ENCODE measurements around the gene F10.
"Not testable (repeated sequence)": the region's sequence is repeated elsewhere in the genome, so short reads cannot be mapped to it uniquely, and the experiment has no call there.

F10 gene

DNA sequence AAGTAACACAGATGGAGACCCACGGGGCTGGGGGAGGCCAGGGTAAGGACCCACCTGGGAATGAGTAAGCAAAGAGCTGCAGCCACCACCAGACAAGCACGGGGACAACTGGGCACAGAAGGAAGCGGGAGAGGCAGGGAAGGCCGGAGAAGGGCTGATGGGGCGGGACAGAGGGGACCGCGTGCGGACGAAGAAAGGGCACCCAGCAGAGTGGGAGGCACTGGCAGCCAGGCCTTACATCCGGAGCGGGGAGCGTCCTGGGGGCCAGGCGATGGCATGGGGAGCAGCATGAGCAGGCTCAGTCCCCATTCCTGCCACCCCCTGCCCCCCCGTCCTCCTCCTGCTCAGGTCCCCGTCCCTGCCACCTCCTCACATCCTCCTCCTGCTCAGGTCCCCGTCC is 38.8 kb downstream of the F10 start:
- no peak for DNase-seq (ENCODE audit: low read depth in 1 of 2, low spot score in 1 of 2)
- Histone ChIP-seq H3K27me3 (ENCODE audit: insufficient read depth, poor library complexity, severe bottlenecking) (peaks cover 14% of the 10 kb centered on the region), H3K4me3 (replicated peaks; ENCODE audit: insufficient read depth, low read length) (no peak overlapping the region), H3K27ac (replicated peaks) (no peak overlapping the region)
- TF ChIP-seq, protein P1, sequence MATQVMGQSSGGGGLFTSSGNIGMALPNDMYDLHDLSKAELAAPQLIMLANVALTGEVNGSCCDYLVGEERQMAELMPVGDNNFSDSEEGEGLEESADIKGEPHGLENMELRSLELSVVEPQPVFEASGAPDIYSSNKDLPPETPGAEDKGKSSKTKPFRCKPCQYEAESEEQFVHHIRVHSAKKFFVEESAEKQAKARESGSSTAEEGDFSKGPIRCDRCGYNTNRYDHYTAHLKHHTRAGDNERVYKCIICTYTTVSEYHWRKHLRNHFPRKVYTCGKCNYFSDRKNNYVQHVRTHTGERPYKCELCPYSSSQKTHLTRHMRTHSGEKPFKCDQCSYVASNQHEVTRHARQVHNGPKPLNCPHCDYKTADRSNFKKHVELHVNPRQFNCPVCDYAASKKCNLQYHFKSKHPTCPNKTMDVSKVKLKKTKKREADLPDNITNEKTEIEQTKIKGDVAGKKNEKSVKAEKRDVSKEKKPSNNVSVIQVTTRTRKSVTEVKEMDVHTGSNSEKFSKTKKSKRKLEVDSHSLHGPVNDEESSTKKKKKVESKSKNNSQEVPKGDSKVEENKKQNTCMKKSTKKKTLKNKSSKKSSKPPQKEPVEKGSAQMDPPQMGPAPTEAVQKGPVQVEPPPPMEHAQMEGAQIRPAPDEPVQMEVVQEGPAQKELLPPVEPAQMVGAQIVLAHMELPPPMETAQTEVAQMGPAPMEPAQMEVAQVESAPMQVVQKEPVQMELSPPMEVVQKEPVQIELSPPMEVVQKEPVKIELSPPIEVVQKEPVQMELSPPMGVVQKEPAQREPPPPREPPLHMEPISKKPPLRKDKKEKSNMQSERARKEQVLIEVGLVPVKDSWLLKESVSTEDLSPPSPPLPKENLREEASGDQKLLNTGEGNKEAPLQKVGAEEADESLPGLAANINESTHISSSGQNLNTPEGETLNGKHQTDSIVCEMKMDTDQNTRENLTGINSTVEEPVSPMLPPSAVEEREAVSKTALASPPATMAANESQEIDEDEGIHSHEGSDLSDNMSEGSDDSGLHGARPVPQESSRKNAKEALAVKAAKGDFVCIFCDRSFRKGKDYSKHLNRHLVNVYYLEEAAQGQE (IDR thresholded peaks at IDR 0.05; ENCODE audit: insufficient replicate concordance, low read depth), result no peak
- TF ChIP-seq GABPA (IDR thresholded peaks at IDR 0.05; ENCODE audit: low read depth), result no peak
- no peak for TF ChIP-seq SPI1 (IDR thresholded peaks at IDR 0.05; ENCODE audit: borderline replicate concordance, low read depth)
- TF ChIP-seq POLR2AphosphoS5 (IDR thresholded peaks at IDR 0.05; ENCODE audit: low read depth), result no peak
- TF ChIP-seq, protein P2, sequence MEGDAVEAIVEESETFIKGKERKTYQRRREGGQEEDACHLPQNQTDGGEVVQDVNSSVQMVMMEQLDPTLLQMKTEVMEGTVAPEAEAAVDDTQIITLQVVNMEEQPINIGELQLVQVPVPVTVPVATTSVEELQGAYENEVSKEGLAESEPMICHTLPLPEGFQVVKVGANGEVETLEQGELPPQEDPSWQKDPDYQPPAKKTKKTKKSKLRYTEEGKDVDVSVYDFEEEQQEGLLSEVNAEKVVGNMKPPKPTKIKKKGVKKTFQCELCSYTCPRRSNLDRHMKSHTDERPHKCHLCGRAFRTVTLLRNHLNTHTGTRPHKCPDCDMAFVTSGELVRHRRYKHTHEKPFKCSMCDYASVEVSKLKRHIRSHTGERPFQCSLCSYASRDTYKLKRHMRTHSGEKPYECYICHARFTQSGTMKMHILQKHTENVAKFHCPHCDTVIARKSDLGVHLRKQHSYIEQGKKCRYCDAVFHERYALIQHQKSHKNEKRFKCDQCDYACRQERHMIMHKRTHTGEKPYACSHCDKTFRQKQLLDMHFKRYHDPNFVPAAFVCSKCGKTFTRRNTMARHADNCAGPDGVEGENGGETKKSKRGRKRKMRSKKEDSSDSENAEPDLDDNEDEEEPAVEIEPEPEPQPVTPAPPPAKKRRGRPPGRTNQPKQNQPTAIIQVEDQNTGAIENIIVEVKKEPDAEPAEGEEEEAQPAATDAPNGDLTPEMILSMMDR (IDR thresholded peaks at IDR 0.05; ENCODE audit: insufficient read depth, low read length), result no peak

DNA sequence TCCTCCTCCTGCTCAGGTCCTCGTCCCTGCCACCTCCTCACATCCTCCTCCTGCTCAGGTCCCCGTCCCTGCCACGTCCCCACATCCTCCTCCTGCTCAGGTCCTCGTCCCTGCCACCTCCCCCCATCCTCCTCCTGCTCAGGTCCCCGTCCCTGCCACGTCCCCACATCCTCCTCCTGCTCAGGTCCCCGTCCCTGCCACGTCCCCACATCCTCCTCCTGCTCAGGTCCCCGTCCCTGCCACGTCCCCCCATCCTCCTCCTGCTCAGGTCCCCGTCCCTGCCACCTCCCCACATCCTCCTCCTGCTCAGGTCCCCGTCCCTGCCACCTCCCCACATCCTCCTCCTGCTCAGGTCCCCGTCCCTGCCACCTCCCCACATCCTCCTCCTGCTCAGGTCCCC is 39.4 kb downstream of the F10 start:
- H3K4me3 ChIP-seq (replicated peaks; ENCODE audit: insufficient read depth, low read length); DNase-seq (ENCODE audit: low read depth in 1 of 2, low spot score in 1 of 2); H3K27ac ChIP-seq (replicated peaks): not testable (repeated sequence)
- peaks cover 14% of the 10 kb centered on the region for H3K27me3 ChIP-seq (ENCODE audit: insufficient read depth, poor library complexity, severe bottlenecking)

DNA sequence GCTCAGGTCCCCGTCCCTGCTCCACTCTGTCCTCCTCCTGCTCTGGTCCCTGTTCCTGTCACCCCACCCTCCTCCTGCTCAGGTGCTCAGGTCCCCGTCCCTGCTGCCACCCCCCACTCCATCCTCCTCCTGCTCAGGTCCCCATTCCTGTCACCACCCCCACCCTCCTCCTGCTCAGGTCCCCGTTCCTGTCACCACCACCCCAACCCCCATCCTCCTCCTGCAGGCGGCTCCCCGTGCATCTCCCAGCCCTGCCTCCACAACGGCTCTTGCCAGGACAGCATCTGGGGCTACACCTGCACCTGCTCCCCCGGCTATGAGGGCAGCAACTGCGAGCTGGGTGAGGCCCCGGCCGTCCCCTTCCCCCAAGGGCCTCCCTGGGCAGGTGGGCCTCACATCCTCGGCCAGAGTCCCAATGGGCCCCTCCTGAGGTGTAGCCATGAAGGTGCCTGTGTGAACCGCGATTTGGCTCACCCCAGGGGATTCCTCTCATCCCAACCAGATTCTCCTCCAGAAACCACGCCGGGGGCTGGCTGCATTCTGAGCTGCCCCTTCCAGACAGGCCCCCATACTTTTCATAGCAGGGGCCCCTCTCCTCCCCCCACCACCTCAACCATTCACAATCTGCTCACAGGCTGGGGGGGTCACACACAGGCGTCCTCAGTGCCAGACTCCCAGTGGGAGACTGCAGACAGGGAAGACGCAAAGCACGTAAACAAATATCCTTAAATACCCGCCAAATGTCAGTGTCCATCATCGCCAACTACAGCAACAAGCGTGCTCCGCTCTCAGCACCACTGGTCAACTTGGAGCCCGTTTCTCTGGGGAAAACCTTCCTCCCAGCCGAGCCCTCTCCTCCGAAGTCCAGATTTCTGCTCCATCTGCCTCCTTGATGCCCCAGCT is 40.4 kb downstream of the F10 start:
- no peak for DNase-seq (ENCODE audit: low read depth in 1 of 2, low spot score in 1 of 2)
- peaks cover 14% of the 10 kb centered on the region for H3K27me3 ChIP-seq (ENCODE audit: insufficient read depth, poor library complexity, severe bottlenecking)
- no peak for TF ChIP-seq GABPA (IDR thresholded peaks at IDR 0.05; ENCODE audit: low read depth)
- no peak for TF ChIP-seq SPI1 (IDR thresholded peaks at IDR 0.05; ENCODE audit: borderline replicate concordance, low read depth)
- TF ChIP-seq, protein P2 (IDR thresholded peaks at IDR 0.05; ENCODE audit: insufficient read depth, low read length), result no peak
- TF ChIP-seq, protein P1 (IDR thresholded peaks at IDR 0.05; ENCODE audit: insufficient replicate concordance, low read depth), result no peak
- TF ChIP-seq POLR2AphosphoS5 (IDR thresholded peaks at IDR 0.05; ENCODE audit: low read depth), result no peak
- no peak overlapping the region for H3K4me3 ChIP-seq (replicated peaks; ENCODE audit: insufficient read depth, low read length)
- H3K27ac ChIP-seq (replicated peaks), result no peak overlapping the region

- peaks cover 14% of the 10 kb centered on the region for H3K27me3 ChIP-seq (ENCODE audit: insufficient read depth, poor library complexity, severe bottlenecking)
- TF ChIP-seq, protein P2 (IDR thresholded peaks at IDR 0.05; ENCODE audit: insufficient read depth, low read length), result no peak
- DNase-seq (ENCODE audit: low read depth in 1 of 2, low spot score in 1 of 2), result no peak
- no peak overlapping the region for H3K27ac ChIP-seq (replicated peaks)
- no peak overlapping the region for H3K4me3 ChIP-seq (replicated peaks; ENCODE audit: insufficient read depth, low read length)
Measured at GRCh38 chr13:113164492-113164891, 41.9 kb downstream of the F10 start.
